OCI-LY7 (cell line): Measurements from ENCODE around the gene PRMT1.

Experiments used
- EZH2phosphoT487 ChIP-seq: fragments of 200-600 bp; sonication (generic); IDR thresholded peaks from 2 replicates; pipeline ENCODE4 v1.6.1; 2018; ENCODE audit warnings: low read depth, borderline replicate concordance, mild to moderate bottlenecking, mixed run types, antibody characterized with exemption, low read length, moderate library complexity, mixed read lengths
- TF ChIP-seq, protein P1 (sequence below): fragments of 200-600 bp; sonication (generic); conservative IDR thresholded peaks from 2 replicates; pipeline ENCODE4 v1.5.1; 2014; ENCODE audit warnings: mild to moderate bottlenecking, antibody characterized with exemption, low read length, moderate library complexity, mixed read lengths

GRCh38 chr19:49656456-49657109 is 20.5 kb upstream of the PRMT1 start:
- TF ChIP-seq, protein P1, sequence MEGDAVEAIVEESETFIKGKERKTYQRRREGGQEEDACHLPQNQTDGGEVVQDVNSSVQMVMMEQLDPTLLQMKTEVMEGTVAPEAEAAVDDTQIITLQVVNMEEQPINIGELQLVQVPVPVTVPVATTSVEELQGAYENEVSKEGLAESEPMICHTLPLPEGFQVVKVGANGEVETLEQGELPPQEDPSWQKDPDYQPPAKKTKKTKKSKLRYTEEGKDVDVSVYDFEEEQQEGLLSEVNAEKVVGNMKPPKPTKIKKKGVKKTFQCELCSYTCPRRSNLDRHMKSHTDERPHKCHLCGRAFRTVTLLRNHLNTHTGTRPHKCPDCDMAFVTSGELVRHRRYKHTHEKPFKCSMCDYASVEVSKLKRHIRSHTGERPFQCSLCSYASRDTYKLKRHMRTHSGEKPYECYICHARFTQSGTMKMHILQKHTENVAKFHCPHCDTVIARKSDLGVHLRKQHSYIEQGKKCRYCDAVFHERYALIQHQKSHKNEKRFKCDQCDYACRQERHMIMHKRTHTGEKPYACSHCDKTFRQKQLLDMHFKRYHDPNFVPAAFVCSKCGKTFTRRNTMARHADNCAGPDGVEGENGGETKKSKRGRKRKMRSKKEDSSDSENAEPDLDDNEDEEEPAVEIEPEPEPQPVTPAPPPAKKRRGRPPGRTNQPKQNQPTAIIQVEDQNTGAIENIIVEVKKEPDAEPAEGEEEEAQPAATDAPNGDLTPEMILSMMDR, result no peak
- no peak for TF ChIP-seq EZH2phosphoT487
